IMR-90 (cell line): ENCODE data around the gene ROM1. TPM values are rescaled to one million over a fixed set of nuclear protein-coding genes. Genes with fewer than 3 reads are reported as not detected.

Experiments
- ATAC-seq: fragments of 200-7000 bp; cut with Tn5 transposase; 2 replicates; pipeline ENCODE4 v1.9.1; 2020; ENCODE audit warnings: low read depth, mild to moderate bottlenecking, moderate library complexity
- BruUV-seq: library from RNA; stranded (reverse); fragments of 400-500 nt; replicated peaks from 2 replicates; lab custom pipeline; 2021; lab: Mats Ljungman, UMichigan
- CTCF ChIA-PET: fragments of 300-600 bp; formaldehyde crosslinking; extraction: SDS; loops from one replicate; lab custom pipeline; 2021; ENCODE audit warnings: antibody characterized with exemption; lab: Yijun Ruan, JAX
- POLR2A ChIA-PET: fragments of 300-600 bp; sonication (Branson Sonifier 250); formaldehyde crosslinking; loops from one replicate; lab custom pipeline; 2022; ENCODE audit warnings: antibody characterized with exemption; ENCODE audit not compliant: unreplicated experiment; lab: Charles Lee
- DNase-seq: peaks from one replicate; pipeline ENCODE4 v3.0.0; 2013
- H2AFZ ChIP-seq: replicated peaks from 2 replicates; pipeline ENCODE3; 2013; ENCODE audit warnings: low read length, mild to moderate bottlenecking; ENCODE audit not compliant: poor library complexity
- H2AK5ac ChIP-seq: 2 replicates; pipeline ENCODE4 v1.6.1; 2013; ENCODE audit warnings: low read depth, low read length, inconsistent platforms
- H2AK9ac ChIP-seq: replicated peaks from 2 replicates; pipeline ENCODE3; 2013; ENCODE audit warnings: mild to moderate bottlenecking, low read depth, low read length, moderate library complexity; ENCODE audit not compliant: poor library complexity
- H2BK120ac ChIP-seq: 2 replicates; pipeline ENCODE4 v1.6.1; 2013; ENCODE audit warnings: low read depth, low read length, inconsistent platforms
- H2BK15ac ChIP-seq: 3 replicates; pipeline ENCODE4 v1.6.1; 2013; ENCODE audit warnings: low read depth, low read length, inconsistent platforms
- H2BK20ac ChIP-seq: 2 replicates; pipeline ENCODE4 v1.6.1; 2013; ENCODE audit warnings: low read depth, mild to moderate bottlenecking, inconsistent platforms, low read length, moderate library complexity
- H2BK5ac ChIP-seq: 2 replicates; pipeline ENCODE4 v1.6.1; 2013; ENCODE audit warnings: mild to moderate bottlenecking, low read depth, low read length, inconsistent platforms; ENCODE audit not compliant: poor library complexity, severe bottlenecking
- H3K14ac ChIP-seq: replicated peaks from 2 replicates; pipeline ENCODE4 v1.6.1; 2013; ENCODE audit warnings: low read depth, low read length, inconsistent platforms
- H3K18ac ChIP-seq: 2 replicates; pipeline ENCODE4 v1.6.1; 2013; ENCODE audit warnings: low read depth, low read length, control low read depth
- H3K23ac ChIP-seq: 2 replicates; pipeline ENCODE4 v1.6.1; 2013; ENCODE audit warnings: low read depth, low read length, inconsistent platforms
- H3K27ac ChIP-seq: 2 replicates; pipeline ENCODE4 v1.5.1; 2013; ENCODE audit warnings: mild to moderate bottlenecking, control low read depth, low read length; ENCODE audit not compliant: insufficient read depth
- H3K27me3 ChIP-seq: 2 replicates; pipeline ENCODE4 v1.6.1; 2013; ENCODE audit warnings: low read length; ENCODE audit not compliant: control insufficient read depth, insufficient read depth
- H3K36me3 ChIP-seq: 2 replicates; pipeline ENCODE4 v1.6.1; 2013; ENCODE audit warnings: low read length, mixed read lengths; ENCODE audit not compliant: control insufficient read depth, insufficient read depth
- H3K4ac ChIP-seq: 2 replicates; pipeline ENCODE4 v1.6.1; 2013; ENCODE audit warnings: low read depth, low read length, inconsistent platforms
- H3K4me1 ChIP-seq: 2 replicates; pipeline ENCODE4 v1.6.1; 2013; ENCODE audit warnings: low read length, mixed read lengths; ENCODE audit not compliant: control insufficient read depth, insufficient read depth
- H3K4me2 ChIP-seq: 2 replicates; pipeline ENCODE4 v1.6.1; 2013; ENCODE audit warnings: low read depth, mild to moderate bottlenecking, control low read depth, low read length, moderate library complexity
- H3K4me3 ChIP-seq: 2 replicates; pipeline ENCODE4 v1.5.1; 2013; ENCODE audit warnings: low read depth, mild to moderate bottlenecking, control low read depth, low read length, moderate library complexity; ENCODE audit not compliant: insufficient read depth
- H3K56ac ChIP-seq: 2 replicates; pipeline ENCODE4 v1.6.1; 2013; ENCODE audit warnings: low read length, inconsistent platforms; ENCODE audit not compliant: insufficient read depth; ENCODE audit errors: extremely low read depth
- H3K79me1 ChIP-seq, 2 experiments: 2 replicates each; pipeline ENCODE4 v1.6.1; 2013; ENCODE audit warnings: low read length in 2 of 2, inconsistent platforms in 1 of 2, low read depth in 1 of 2
- H3K9ac ChIP-seq: 2 replicates; pipeline ENCODE4 v1.6.1; 2013; ENCODE audit warnings: low read depth, low read length, control low read depth
- H3K9me1 ChIP-seq: 2 replicates; pipeline ENCODE4 v1.6.1; 2013; ENCODE audit warnings: low read length, inconsistent platforms; ENCODE audit not compliant: insufficient read depth
- H3K9me3 ChIP-seq: 2 replicates; pipeline ENCODE4 v1.6.1; 2013; ENCODE audit warnings: low read length; ENCODE audit not compliant: control insufficient read depth, insufficient read depth
- H4K20me1 ChIP-seq: 2 replicates; pipeline ENCODE4 v1.6.1; 2013; ENCODE audit warnings: low read length, inconsistent platforms; ENCODE audit not compliant: insufficient read depth
- H4K5ac ChIP-seq: 2 replicates; pipeline ENCODE4 v1.6.1; 2013; ENCODE audit warnings: mild to moderate bottlenecking, low read depth, low read length, control low read depth
- H4K8ac ChIP-seq, 2 experiments: 2 replicates each; pipeline ENCODE4 v1.6.1; 2013; ENCODE audit warnings: low read depth in 2 of 2, low read length in 2 of 2, control low read depth in 1 of 2, inconsistent platforms in 1 of 2
- H4K91ac ChIP-seq: 2 replicates; pipeline ENCODE4 v1.6.1; 2013; ENCODE audit warnings: low read depth, low read length, inconsistent platforms; ENCODE audit not compliant: insufficient read depth
- BHLHE40 ChIP-seq: fragments of 150-350 bp; IDR thresholded peaks from 2 replicates; pipeline ENCODE4 v1.6.1; 2016; ENCODE audit warnings: mild to moderate bottlenecking, low read depth, low read length
- CEBPB ChIP-seq: IDR thresholded peaks from 2 replicates; pipeline ENCODE4 v1.6.1; 2012; ENCODE audit warnings: low read depth, low read length, improper control_type of control experiment
- FOS ChIP-seq: fragments of 150-350 bp; IDR thresholded peaks from 2 replicates; pipeline ENCODE4 v1.6.1; 2016; ENCODE audit warnings: low read depth, low read length
- MAFK ChIP-seq: IDR thresholded peaks from 2 replicates; pipeline ENCODE4 v1.6.1; 2012; ENCODE audit warnings: low read depth, low read length, improper control_type of control experiment
- MAZ ChIP-seq: IDR thresholded peaks from 2 replicates; pipeline ENCODE4 v1.6.1; 2012; ENCODE audit warnings: low read depth, mild to moderate bottlenecking, low read length, improper control_type of control experiment, moderate library complexity, borderline replicate concordance
- MXI1 ChIP-seq: IDR thresholded peaks from 2 replicates; pipeline ENCODE4 v1.6.1; 2012; ENCODE audit warnings: low read depth, mild to moderate bottlenecking, low read length, moderate library complexity, borderline replicate concordance
- NFE2L2 ChIP-seq: fragments of 150-350 bp; IDR thresholded peaks from 2 replicates; pipeline ENCODE4 v1.6.1; 2016; ENCODE audit warnings: low read depth, mild to moderate bottlenecking, low read length
- POLR2A ChIP-seq: IDR thresholded peaks from 2 replicates; pipeline ENCODE4 v1.6.1; 2012; ENCODE audit warnings: mild to moderate bottlenecking, low read depth, low read length
- RAD21 ChIP-seq: IDR thresholded peaks from 2 replicates; pipeline ENCODE4 v1.6.1; 2012; ENCODE audit warnings: low read length, improper control_type of control experiment
- RCOR1 ChIP-seq: IDR thresholded peaks from 2 replicates; pipeline ENCODE4 v1.6.1; 2012; ENCODE audit warnings: mild to moderate bottlenecking, low read length, improper control_type of control experiment; ENCODE audit not compliant: insufficient replicate concordance
- RFX5 ChIP-seq: IDR thresholded peaks from 2 replicates; pipeline ENCODE4 v1.8.0; 2012; ENCODE audit warnings: low read depth, mild to moderate bottlenecking, low read length, moderate library complexity
- WGBS, 2 experiments: methylation state at CpG; one replicate each; pipeline versions ENCODE4 v1.1.5 to v1.1.7; 2013; ENCODE audit warnings: missing lambda C conversion rate in 2 of 2; ENCODE audit not compliant: insufficient read length in 1 of 2; ENCODE audit errors: extremely low coverage in 2 of 2; 5-methylcytosine and 5-hydroxymethylcytosine counted together
- dilution Hi-C: fragments of 300-500 bp; cut with HindIII; formaldehyde crosslinking; loops from one replicate; pipeline ENCODE4 v1.14.3; 2018; ENCODE audit warnings: low sequenced_read_pairs; ENCODE audit not compliant: unreplicated experiment
- in situ Hi-C: fragments of 300-500 bp; cut with MboI; formaldehyde crosslinking; loops from 3 replicates; pipeline ENCODE4 v1.14.3; 2019; ENCODE audit warnings: low sequenced_read_pairs, inconsistent platforms, mixed read lengths
- intact Hi-C: fragments of 100-400 bp; cut with micrococcal nuclease; formaldehyde crosslinking; loops from 2 replicates; pipeline ENCODE4 v1.10.0; 2022
- polyA plus RNA-seq, 3 experiments: library from polyadenylated mRNA; depleted of rRNA; stranded (reverse); fragments of >200 nt; gene quantifications; 2 replicates each; pipeline ENCODE4 v1.2.3, GENCODE V29; 2012; ENCODE audit warnings: low replicate concordance in 1 of 3
- total RNA-seq: library from RNA; depleted of rRNA; stranded (reverse); fragments of >200 nt; gene quantifications from 2 replicates; pipeline ENCODE4 v1.2.3, GENCODE V29; 2012
- TF ChIP-seq, protein P1 (sequence below): conservative IDR thresholded peaks from 2 replicates; pipeline ENCODE4 v1.5.1; 2012; ENCODE audit warnings: mild to moderate bottlenecking, low read depth, low read length, improper control_type of control experiment
- TF ChIP-seq, protein P2 (sequence below): fragments of 150-350 bp; IDR thresholded peaks from 2 replicates; pipeline ENCODE4 v1.6.1; 2016; ENCODE audit warnings: low read depth, mild to moderate bottlenecking, low read length, moderate library complexity, borderline replicate concordance

Gene ROM1
- total and polyA plus RNA-seq, 2 of the 4 experiments (the other 2 are of a cell fraction), result 2.2 to 2.5 TPM

DNA sequence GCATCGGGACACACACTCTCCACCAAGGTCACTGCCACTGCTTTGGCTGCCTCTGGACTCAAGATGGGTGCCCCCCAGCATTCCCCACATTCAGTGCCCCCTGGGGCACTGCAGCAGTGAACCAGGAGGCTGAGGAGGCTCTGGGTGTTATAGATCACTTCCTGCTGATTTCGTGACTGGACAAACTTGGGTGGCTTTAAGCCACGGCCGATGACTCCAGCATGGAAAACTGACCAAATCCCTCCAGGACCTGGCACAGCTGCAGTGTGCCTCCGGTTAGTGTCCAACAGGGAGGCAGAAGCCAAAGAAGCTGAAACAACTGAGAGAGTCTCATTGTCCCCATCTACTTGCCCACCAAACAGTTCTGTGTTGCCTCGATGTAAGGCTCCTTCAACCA, 34.5 kb downstream of the ROM1 start:
- Histone ChIP-seq H3K27me3 (no peaks in the 10 kb centered on the region), H3K4ac (no peak overlapping the region), H2AK5ac (no peak overlapping the region), H3K27ac (no peak overlapping the region), H3K36me3 (peaks cover 35% of the 10 kb centered on the region), H3K4me3 (no peak overlapping the region), H3K18ac (no peak overlapping the region), H2BK15ac (no peak overlapping the region), H3K4me2 (no peak overlapping the region), H2AFZ (no peak overlapping the region), H4K5ac (no peak overlapping the region), H3K23ac (no peak overlapping the region), H2BK20ac (no peak overlapping the region), H3K9ac (no peak overlapping the region), H2BK5ac (no peak overlapping the region), H3K9me3 (no peaks in the 10 kb centered on the region), H3K56ac (no peak overlapping the region), H3K14ac (no peak overlapping the region), H3K4me1 (peaks cover 8% of the 10 kb centered on the region), H3K79me1 (peaks cover 6 to 59% of the 10 kb centered on the region in 2 experiments), H2AK9ac (no peak overlapping the region), H4K91ac (no peak overlapping the region), H3K9me1 (peaks cover 7% of the 10 kb centered on the region; the same call in 1 of the 2 replicates), H2BK120ac (no peak overlapping the region), H4K8ac (no peak overlapping the region), H4K20me1 (peaks cover 17% of the 10 kb centered on the region)
- no peak for ATAC-seq
- in situ Hi-C loops, result no loop called here
- dilution Hi-C loops, result no loop called here
- TF ChIP-seq RAD21, result no peak
- TF ChIP-seq, protein P1, sequence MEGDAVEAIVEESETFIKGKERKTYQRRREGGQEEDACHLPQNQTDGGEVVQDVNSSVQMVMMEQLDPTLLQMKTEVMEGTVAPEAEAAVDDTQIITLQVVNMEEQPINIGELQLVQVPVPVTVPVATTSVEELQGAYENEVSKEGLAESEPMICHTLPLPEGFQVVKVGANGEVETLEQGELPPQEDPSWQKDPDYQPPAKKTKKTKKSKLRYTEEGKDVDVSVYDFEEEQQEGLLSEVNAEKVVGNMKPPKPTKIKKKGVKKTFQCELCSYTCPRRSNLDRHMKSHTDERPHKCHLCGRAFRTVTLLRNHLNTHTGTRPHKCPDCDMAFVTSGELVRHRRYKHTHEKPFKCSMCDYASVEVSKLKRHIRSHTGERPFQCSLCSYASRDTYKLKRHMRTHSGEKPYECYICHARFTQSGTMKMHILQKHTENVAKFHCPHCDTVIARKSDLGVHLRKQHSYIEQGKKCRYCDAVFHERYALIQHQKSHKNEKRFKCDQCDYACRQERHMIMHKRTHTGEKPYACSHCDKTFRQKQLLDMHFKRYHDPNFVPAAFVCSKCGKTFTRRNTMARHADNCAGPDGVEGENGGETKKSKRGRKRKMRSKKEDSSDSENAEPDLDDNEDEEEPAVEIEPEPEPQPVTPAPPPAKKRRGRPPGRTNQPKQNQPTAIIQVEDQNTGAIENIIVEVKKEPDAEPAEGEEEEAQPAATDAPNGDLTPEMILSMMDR, result no peak
- no peak for TF ChIP-seq POLR2A
- TF ChIP-seq, protein P2, sequence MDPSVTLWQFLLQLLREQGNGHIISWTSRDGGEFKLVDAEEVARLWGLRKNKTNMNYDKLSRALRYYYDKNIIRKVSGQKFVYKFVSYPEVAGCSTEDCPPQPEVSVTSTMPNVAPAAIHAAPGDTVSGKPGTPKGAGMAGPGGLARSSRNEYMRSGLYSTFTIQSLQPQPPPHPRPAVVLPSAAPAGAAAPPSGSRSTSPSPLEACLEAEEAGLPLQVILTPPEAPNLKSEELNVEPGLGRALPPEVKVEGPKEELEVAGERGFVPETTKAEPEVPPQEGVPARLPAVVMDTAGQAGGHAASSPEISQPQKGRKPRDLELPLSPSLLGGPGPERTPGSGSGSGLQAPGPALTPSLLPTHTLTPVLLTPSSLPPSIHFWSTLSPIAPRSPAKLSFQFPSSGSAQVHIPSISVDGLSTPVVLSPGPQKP, result no peak
- no peak for TF ChIP-seq RFX5
- no peak for TF ChIP-seq NFE2L2
- TF ChIP-seq MAZ, result no peak
- TF ChIP-seq MXI1, result no peak
- TF ChIP-seq MAFK, result no peak
- no peak for TF ChIP-seq BHLHE40
- TF ChIP-seq RCOR1, result no peak
- TF ChIP-seq CEBPB, result no peak
- no peak for TF ChIP-seq FOS
- intact Hi-C loops, result no loop called here
- CTCF ChIA-PET, result no interaction called here
- POLR2A ChIA-PET, result no interaction called here
- 100% methylated on average over 4 of the region's 6 CpGs; no CpG with 5 or more reads in 1 of the 2 experiments for WGBS, 2 experiments
- DNase-seq, result no peak
- BruUV-seq, result no TSS peak
